Stimulated activated CD8-positive, alpha-beta memory T cell treated with anti-CD3 and anti-CD28 coated beads, Interleukin-12 subunit alpha, Interleukin-12 subunit beta, amount 100 ng/mL, for 4 hours (primary cell): ENCODE results near the gene MYO3B.
"Not testable (repeated sequence)": the region's sequence is repeated elsewhere in the genome, so short reads cannot be mapped to it uniquely, and the experiment has no call there.

Experiments
- DNase-seq: peaks from one replicate; pipeline ENCODE4 v3.0.0-alpha.2; 2020; ENCODE audit warnings: low read depth

Gene MYO3B

DNA sequence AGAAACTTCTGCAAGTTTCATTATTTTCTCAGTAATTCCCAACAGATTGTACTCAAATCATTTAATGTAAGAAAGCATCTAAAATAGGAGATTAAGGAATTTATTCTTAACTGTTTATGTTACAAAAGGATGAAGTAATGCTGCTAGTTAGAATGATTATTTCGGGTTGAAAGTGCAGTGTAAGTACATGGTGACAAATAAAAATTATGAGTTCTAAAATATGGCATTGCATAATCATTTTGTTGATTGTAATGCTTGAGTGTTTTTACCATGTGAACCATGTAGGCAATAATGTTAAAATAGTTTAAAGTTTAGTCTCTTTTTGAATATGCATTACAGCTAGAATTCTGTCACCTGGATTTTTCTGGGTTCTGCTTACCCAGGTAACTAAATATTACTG, 388.2 kb downstream of the MYO3B start:
- no peak for DNase-seq

- DNase-seq = no peak
Observed at GRCh38 chr2:170567429-170567828, 389.5 kb downstream of the MYO3B start.

GRCh38 chr2:170568511-170568910, 390.6 kb downstream of the MYO3B start:
- DNase-seq = no peak

GRCh38 chr2:170571612-170572011, 393.7 kb downstream of the MYO3B start:
- DNase-seq = no peak

GRCh38 chr2:170573671-170574070, 395.7 kb downstream of the MYO3B start:
- no peak for DNase-seq

- DNase-seq = no peak
Observed at GRCh38 chr2:170576296-170576695, 398.3 kb downstream of the MYO3B start.

GRCh38 chr2:170577356-170577755, 399.4 kb downstream of the MYO3B start:
- no peak for DNase-seq

DNA sequence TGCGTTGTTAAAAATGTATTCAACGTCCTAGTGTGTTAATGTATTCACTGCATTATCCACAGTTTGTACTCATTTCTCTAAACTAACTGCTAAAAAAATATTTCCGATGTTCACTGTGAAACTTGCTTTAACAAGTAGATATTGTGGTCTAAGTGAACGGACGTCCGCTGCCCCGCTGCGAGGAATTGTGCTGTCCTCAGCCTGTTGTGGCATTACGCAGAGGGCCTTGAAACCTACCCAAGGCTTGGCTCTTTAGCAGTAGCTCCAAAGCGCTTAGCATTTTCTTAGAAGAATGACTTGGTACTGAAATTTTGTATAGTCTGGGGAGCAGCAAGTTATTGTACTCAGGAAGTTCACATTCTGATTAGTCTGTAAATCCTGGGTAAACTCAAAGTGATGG, 400.7 kb downstream of the MYO3B start:
- no peak for DNase-seq

GRCh38 chr2:170579511-170579910, 401.6 kb downstream of the MYO3B start:
- no peak for DNase-seq

- DNase-seq = no peak
Observed at GRCh38 chr2:170582313-170582712, 404.4 kb downstream of the MYO3B start.

DNA sequence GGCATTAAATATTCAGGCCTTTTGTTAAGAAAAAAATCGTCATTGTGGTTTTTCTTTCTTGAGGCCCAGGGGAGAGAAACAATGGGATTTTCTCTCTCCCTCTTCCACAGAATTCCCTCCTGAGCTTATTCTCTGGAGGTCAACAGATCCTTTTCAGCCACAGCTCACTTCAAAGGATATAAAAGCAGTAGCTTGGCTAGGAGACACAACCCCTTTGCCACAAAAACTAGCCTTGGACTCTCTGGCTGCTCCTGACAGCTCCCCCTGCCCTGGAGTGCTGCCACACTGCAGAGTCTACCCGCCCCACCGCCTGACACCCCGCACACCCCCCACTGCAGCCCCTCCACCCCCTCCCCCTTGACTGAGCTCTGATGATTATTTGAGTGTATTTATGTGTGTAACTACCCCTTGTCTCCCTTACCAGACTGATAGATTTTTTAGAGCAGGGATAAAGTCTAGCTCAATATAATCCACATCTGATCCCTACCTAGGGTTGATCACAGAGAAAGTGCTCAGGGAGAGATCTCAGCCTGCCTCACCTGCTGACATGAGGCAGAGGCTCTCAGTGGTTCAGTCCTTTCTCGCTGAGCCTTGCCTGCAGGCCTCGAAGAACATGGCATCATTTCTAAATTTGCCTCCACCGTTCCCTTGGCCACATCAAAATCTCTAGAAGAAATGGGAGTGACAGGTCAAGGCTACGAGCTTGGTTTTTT, 405.0 kb downstream of the MYO3B start:
- DNase-seq = no peak

- no peak for DNase-seq
Observed at GRCh38 chr2:170585067-170585466, 407.1 kb downstream of the MYO3B start.

DNA sequence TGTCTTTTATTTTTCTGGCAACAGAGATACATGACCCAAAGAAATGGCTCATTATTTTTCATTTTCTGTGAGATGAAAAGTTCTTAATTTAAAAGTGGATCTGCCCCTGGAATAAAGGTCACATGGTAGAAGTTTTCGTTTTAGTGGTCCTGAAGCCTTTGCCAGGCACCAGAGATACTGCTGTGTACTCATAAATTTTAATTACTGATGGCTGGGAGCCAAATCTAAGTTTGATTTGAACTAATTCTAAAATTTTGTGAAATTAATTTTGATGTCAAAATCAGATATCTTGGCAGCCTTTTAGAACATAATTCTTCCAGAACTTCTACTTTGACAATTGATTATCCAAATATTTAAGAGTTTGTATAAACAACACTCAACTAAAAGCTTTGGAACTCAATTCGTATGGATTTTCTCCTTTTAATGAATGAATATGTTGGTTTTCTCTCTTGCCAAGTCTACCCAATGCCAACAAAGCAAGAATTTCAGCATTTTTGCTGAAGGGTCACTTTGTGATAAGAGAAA, 408.7 kb downstream of the MYO3B start:
- no peak for DNase-seq

DNA sequence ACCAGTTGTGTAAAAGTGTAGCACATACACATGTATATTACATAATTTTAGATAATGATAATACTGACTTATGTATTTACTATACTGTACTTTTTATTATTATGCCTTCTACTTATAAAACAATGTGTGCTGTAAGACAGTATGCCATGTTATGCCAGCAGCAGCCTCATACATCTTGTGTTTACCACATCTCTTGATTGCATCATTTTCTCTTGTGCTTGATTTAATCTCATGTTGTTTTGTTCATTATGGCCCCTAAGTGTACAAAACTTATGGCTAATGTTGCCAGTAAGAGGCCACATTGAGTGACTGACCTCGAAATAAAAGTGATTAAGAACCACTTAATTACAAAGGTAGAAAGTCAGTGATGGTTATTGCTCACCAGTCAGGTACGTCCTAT, 409.2 kb downstream of the MYO3B start:
- no peak for DNase-seq

DNA sequence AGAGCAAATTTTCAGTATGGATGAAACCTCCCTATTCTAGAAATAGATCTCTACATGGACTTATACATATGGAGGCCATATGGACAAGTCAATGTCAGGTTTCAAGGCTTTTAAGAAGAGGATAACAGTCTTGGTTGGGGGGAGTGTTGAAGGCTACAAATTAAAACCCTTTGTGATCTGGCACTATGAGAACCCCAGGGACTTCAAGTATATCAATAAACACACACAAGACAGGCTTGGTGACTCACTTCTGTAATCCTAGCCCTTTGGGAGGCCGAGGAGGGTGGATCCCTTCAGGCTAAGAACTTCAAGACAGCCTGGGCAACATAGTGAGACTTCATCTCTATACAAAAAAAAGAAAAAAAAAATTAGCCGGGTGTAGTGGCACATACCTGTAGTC, 410.0 kb downstream of the MYO3B start:
- no peak for DNase-seq

GRCh38 chr2:170588729-170589128, 410.8 kb downstream of the MYO3B start:
- DNase-seq = no peak

- no peak for DNase-seq
Observed at GRCh38 chr2:170596576-170596975, 418.6 kb downstream of the MYO3B start.

DNA sequence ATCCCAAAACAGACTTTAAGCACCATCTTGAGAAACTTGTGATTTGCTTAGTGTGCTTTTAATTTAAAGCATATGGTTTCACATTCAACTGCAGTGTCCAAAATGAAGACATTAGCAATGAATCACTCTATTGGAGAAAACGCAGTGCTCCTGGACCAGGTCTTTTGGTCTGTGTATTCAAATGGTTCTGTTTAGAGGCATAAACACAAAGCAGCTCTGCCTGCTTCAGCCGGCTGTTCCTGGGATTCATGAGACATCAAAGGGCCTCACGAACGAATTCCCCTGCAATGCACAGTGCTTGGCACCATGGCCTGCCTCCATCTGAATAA, 420.1 kb downstream of the MYO3B start:
- DNase-seq = no peak

GRCh38 chr2:170601489-170601888, 423.5 kb downstream of the MYO3B start:
- DNase-seq = no peak

DNA sequence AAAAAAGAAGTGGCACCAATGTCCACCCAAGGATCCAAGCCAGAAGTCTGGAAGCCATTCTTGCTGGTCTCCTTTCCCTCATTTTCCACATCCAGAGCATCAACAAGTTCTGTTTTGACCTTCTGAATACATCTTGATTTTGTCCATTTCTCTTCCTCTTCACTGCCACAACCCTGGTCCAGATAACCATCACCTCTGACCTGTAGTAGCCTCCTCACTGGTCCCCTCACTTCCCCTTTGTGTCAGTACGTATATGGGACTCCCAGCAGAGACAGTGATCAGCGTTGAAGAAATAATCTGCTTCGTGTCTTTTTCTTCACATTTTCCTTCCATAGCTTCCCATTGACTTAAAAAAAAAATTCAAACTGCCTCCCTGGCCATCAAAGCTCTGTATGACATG, 427.9 kb downstream of the MYO3B start:
- no peak for DNase-seq

DNA sequence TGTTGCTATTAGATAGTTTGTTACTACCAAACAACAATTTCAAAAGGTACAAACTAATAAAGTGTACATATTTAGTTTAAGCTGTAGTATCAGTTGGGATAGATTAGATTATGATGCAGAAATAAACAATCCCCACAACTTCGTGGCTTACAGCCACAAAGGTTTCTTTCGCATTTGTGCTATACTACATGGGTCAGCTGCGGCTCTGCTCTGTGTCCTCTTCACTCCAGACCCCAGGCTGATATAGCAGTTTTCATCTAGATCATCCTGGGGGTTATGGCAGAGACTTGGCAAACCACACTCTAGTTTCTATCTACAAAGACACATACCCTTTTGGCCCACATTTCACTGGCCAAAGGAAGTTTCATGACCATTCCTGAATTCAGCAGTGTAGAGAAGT, 429.2 kb downstream of the MYO3B start:
- no peak for DNase-seq

GRCh38 chr2:170610615-170611014, 432.7 kb downstream of the MYO3B start:
- DNase-seq = no peak

DNA sequence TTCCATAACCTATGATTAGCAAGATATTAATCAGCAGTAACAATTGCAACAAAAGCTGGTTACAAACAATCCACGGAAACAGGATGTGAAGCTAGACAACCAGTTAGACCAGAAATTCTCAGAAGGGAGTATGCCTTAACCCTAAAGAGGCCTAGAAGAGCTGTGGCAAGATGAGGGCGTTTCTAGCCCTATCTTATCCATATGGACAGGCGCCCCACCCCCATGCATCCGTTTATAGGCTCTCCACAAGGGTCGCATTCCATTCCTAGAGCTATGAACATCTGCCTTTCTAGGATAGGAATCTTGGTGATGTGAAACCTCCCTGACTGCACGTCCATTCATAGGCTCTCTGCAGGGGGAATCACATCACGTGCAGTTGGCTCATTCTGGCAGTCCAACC, 441.0 kb downstream of the MYO3B start:
- DNase-seq = not testable (repeated sequence)

- DNase-seq = not testable (repeated sequence)
Observed at GRCh38 chr2:170635094-170635493, 457.1 kb downstream of the MYO3B start.
